Hepatocyte (in vitro differentiated cells): Measurements from ENCODE around the gene AAGAB.

Source experiments
- CTCF ChIP-seq: fragments of 200-600 bp; sonication (generic); IDR thresholded peaks from 2 replicates; pipeline ENCODE4 v1.5.1; 2016; ENCODE audit warnings: antibody characterized with exemption, mild to moderate bottlenecking; ENCODE audit not compliant: poor library complexity
- EZH2 ChIP-seq: fragments of 200-600 bp; sonication (generic); IDR thresholded peaks from 2 replicates; pipeline ENCODE4 v1.6.1; 2016; ENCODE audit warnings: antibody characterized with exemption, mild to moderate bottlenecking, borderline replicate concordance
- EZH2phosphoT487 ChIP-seq: fragments of 200-600 bp; sonication (generic); IDR thresholded peaks from one replicate; pipeline ENCODE4 v1.6.1; 2018; ENCODE audit warnings: antibody characterized with exemption, mild to moderate bottlenecking, low read depth, moderate library complexity; ENCODE audit not compliant: unreplicated experiment, severe bottlenecking

DNA sequence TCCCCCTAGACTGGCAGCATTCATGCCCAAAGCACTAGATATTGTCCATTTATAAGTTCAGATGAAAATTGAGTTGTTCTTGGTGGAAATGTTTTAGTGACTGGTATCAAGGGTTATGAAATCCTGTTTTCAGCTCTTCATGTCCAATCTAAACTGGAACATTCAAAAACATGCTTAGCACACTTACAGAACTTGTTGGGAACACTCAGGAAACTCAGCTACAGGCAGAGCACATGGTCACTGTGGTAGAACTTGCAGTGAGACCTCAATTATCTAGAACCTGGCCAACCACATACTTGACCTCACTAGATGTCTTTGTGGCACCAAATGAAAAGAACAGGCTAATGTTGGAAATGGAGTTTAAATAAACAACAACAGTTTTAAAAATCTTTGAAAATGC lies 100.2 kb downstream of the AAGAB start:
- TF ChIP-seq CTCF, result no peak
- TF ChIP-seq EZH2, result no peak
- no peak for TF ChIP-seq EZH2phosphoT487
